Uterus (tissue), 2 donors: ENCODE data around the gene DOCK1.

ENCODE experiments used
- CTCF ChIP-seq, 4 experiments: fragments of 200-600 bp in 2 of 4; fragments of 450-650 bp in 2 of 4; sonication (generic) in 2 of 4; IDR thresholded peaks; one replicate each; pipeline ENCODE4 v1.5.1; 2016 to 2019; ENCODE audit warnings: antibody characterized with exemption in 4 of 4, mild to moderate bottlenecking in 2 of 4, moderate library complexity in 1 of 4
- POLR2A ChIP-seq, 2 donors: fragments of 450-650 bp; IDR thresholded peaks; one replicate each; pipeline ENCODE4 v1.6.1; 2016; ENCODE audit warnings: antibody characterized with exemption in 2 of 2, mild to moderate bottlenecking in 1 of 2, moderate library complexity in 1 of 2

- TF ChIP-seq CTCF (IDR thresholded peaks at IDR 0.05) = no peak
- TF ChIP-seq POLR2A (IDR thresholded peaks at IDR 0.05) = no peak
Measured at GRCh38 chr10:127272076-127272475, 366.8 kb downstream of the DOCK1 start.
